SK-N-SH treated with all-trans-retinoic acid at 6 μM for 48 hours (cell line): ENCODE data around the gene GMIP.

Experiments
- ATAC-seq: fragments of 200-7000 bp; cut with Tn5 transposase; 3 replicates; pipeline ENCODE4 v1.9.1; 2020; ENCODE audit warnings: mild to moderate bottlenecking, moderate library complexity
- ARNTL ChIP-seq: fragments of 450-650 bp; formaldehyde crosslinking; IDR thresholded peaks from 2 replicates; pipeline ENCODE4 v1.5.0; 2020; ENCODE audit warnings: low read depth, mild to moderate bottlenecking, moderate library complexity, borderline replicate concordance
- BACH2 ChIP-seq: fragments of 250-450 bp; sonication (Bioruptor Pico); IDR thresholded peaks from 2 replicates; pipeline ENCODE4 v1.9.0; 2021; ENCODE audit warnings: mild to moderate bottlenecking, borderline replicate concordance
- CSDC2 ChIP-seq: fragments of 250-450 bp; sonication (Bioruptor Pico); IDR thresholded peaks from 2 replicates; pipeline ENCODE4 v1.5.0; 2020; ENCODE audit warnings: mild to moderate bottlenecking, moderate library complexity
- ESRRG ChIP-seq: fragments of 250-450 bp; sonication (Bioruptor Pico); IDR thresholded peaks from 2 replicates; pipeline ENCODE4 v1.6.1; 2021; ENCODE audit warnings: mild to moderate bottlenecking
- GLIS3 ChIP-seq: fragments of 250-450 bp; sonication (Bioruptor Pico); IDR thresholded peaks from 2 replicates; pipeline ENCODE4 v1.5.0; 2020; ENCODE audit warnings: mild to moderate bottlenecking, moderate library complexity
- OSR1 ChIP-seq: fragments of 250-450 bp; sonication (Bioruptor Pico); IDR thresholded peaks from 2 replicates; pipeline ENCODE4 v1.8.0; 2022; ENCODE audit warnings: moderate library complexity, mild to moderate bottlenecking, inconsistent platforms
- PPARA ChIP-seq: fragments of 250-450 bp; sonication (Bioruptor Pico); IDR thresholded peaks from 2 replicates; pipeline ENCODE4 v1.5.0; 2020; ENCODE audit warnings: mild to moderate bottlenecking, borderline replicate concordance
- RARB ChIP-seq: fragments of 250-450 bp; sonication (Bioruptor Pico); IDR thresholded peaks from 2 replicates; pipeline ENCODE4 v1.8.0; 2021; ENCODE audit warnings: mild to moderate bottlenecking, moderate library complexity
- SNAI2 ChIP-seq: fragments of 250-450 bp; sonication (Bioruptor Pico); IDR thresholded peaks from 2 replicates; pipeline ENCODE4 v1.5.0; 2020; ENCODE audit warnings: mild to moderate bottlenecking, moderate library complexity
- TCF4 ChIP-seq: fragments of 250-450 bp; sonication (Bioruptor Pico); IDR thresholded peaks from 2 replicates; pipeline ENCODE4 v1.8.0; 2021; ENCODE audit warnings: mild to moderate bottlenecking, moderate library complexity, borderline replicate concordance
- TOX ChIP-seq: fragments of 250-450 bp; sonication (Bioruptor Pico); IDR thresholded peaks from 2 replicates; pipeline ENCODE4 v1.8.0; 2021; ENCODE audit warnings: mild to moderate bottlenecking, moderate library complexity, borderline replicate concordance
- ZC3H10 ChIP-seq: fragments of 250-450 bp; sonication (Bioruptor Pico); IDR thresholded peaks from 2 replicates; pipeline ENCODE4 v1.5.1; 2021; ENCODE audit warnings: mild to moderate bottlenecking, moderate library complexity
- ZFP3 ChIP-seq: fragments of 250-450 bp; sonication (Bioruptor Pico); IDR thresholded peaks from 2 replicates; pipeline ENCODE4 v1.5.0; 2020; ENCODE audit warnings: mild to moderate bottlenecking, moderate library complexity
- ZFP30 ChIP-seq: fragments of 450-650 bp; formaldehyde crosslinking; IDR thresholded peaks from 2 replicates; pipeline ENCODE4 v1.5.0; 2022; ENCODE audit warnings: mild to moderate bottlenecking, moderate library complexity
- ZNF565 ChIP-seq: fragments of 450-650 bp; formaldehyde crosslinking; conservative IDR thresholded peaks from 2 replicates; pipeline ENCODE4 v1.5.0; 2020; ENCODE audit warnings: low read depth, mild to moderate bottlenecking, moderate library complexity
- ZNF70 ChIP-seq: fragments of 450-650 bp; formaldehyde crosslinking; IDR thresholded peaks from 2 replicates; pipeline ENCODE4 v1.5.0; 2020; ENCODE audit warnings: mild to moderate bottlenecking, moderate library complexity
- ZNF8 ChIP-seq: fragments of 450-650 bp; formaldehyde crosslinking; IDR thresholded peaks from 2 replicates; pipeline ENCODE4 v1.5.0; 2020; ENCODE audit warnings: mild to moderate bottlenecking, moderate library complexity
- TF ChIP-seq, protein P1 (sequence below): fragments of 250-450 bp; sonication (Bioruptor Pico); IDR thresholded peaks from 2 replicates; pipeline ENCODE4 v1.5.0; 2020; ENCODE audit warnings: mild to moderate bottlenecking, moderate library complexity
- TF ChIP-seq, protein P2 (sequence below): fragments of 250-450 bp; sonication (Bioruptor Pico); IDR thresholded peaks from 2 replicates; pipeline ENCODE4 v1.8.0; 2020; ENCODE audit warnings: mild to moderate bottlenecking, moderate library complexity, borderline replicate concordance
- TF ChIP-seq, protein P3 (sequence below): fragments of 250-450 bp; sonication (Bioruptor Pico); IDR thresholded peaks from 2 replicates; pipeline ENCODE4 v1.5.1; 2020; ENCODE audit warnings: low read depth, mild to moderate bottlenecking, moderate library complexity
- TF ChIP-seq, protein P4 (sequence below): fragments of 250-450 bp; sonication (Bioruptor Pico); IDR thresholded peaks from 2 replicates; pipeline ENCODE4 v1.8.0; 2021; ENCODE audit warnings: low read depth, mild to moderate bottlenecking, moderate library complexity, borderline replicate concordance
- TF ChIP-seq, protein P5 (sequence below): fragments of 250-450 bp; sonication (Bioruptor Pico); IDR thresholded peaks from 2 replicates; pipeline ENCODE4 v1.5.1; 2021; ENCODE audit warnings: mild to moderate bottlenecking, moderate library complexity

GMIP gene

DNA sequence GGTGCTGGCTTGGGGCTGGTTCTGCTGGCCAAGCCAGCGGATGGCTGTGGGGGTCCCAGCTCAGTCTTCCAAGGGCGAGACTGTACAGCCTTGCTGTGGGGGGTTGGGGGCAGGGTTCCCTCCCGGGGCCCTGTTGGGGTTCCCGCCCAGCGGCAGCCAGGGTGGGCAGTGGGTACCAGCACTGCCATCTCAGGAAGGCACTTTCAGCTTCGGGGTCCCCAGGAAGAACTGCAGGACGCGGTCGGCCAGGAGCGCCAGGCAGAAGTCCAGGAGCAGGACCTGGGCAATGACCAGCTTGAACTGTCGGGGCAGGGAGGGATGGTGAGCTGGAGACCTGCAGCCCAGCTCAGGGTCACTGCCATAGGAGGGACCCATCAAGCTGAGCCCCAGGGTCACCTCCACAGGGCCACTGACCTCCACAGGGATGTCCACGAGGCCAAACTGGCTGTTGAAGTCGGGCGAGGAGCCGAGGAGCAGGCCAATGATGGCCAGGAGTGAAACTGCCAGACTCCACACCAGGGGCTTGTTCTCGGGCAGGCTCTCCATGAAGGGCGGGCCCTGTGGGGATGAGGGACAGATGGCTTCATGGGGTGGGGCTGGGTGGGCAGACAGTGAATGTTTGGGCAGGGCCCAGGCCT, 1.9 kb upstream of the GMIP start (continued):
- TF ChIP-seq, protein P1, sequence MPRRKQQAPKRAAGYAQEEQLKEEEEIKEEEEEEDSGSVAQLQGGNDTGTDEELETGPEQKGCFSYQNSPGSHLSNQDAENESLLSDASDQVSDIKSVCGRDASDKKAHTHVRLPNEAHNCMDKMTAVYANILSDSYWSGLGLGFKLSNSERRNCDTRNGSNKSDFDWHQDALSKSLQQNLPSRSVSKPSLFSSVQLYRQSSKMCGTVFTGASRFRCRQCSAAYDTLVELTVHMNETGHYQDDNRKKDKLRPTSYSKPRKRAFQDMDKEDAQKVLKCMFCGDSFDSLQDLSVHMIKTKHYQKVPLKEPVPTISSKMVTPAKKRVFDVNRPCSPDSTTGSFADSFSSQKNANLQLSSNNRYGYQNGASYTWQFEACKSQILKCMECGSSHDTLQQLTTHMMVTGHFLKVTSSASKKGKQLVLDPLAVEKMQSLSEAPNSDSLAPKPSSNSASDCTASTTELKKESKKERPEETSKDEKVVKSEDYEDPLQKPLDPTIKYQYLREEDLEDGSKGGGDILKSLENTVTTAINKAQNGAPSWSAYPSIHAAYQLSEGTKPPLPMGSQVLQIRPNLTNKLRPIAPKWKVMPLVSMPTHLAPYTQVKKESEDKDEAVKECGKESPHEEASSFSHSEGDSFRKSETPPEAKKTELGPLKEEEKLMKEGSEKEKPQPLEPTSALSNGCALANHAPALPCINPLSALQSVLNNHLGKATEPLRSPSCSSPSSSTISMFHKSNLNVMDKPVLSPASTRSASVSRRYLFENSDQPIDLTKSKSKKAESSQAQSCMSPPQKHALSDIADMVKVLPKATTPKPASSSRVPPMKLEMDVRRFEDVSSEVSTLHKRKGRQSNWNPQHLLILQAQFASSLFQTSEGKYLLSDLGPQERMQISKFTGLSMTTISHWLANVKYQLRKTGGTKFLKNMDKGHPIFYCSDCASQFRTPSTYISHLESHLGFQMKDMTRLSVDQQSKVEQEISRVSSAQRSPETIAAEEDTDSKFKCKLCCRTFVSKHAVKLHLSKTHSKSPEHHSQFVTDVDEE (CRISPR knock-in tag) = no peak
- TF ChIP-seq, protein P2, sequence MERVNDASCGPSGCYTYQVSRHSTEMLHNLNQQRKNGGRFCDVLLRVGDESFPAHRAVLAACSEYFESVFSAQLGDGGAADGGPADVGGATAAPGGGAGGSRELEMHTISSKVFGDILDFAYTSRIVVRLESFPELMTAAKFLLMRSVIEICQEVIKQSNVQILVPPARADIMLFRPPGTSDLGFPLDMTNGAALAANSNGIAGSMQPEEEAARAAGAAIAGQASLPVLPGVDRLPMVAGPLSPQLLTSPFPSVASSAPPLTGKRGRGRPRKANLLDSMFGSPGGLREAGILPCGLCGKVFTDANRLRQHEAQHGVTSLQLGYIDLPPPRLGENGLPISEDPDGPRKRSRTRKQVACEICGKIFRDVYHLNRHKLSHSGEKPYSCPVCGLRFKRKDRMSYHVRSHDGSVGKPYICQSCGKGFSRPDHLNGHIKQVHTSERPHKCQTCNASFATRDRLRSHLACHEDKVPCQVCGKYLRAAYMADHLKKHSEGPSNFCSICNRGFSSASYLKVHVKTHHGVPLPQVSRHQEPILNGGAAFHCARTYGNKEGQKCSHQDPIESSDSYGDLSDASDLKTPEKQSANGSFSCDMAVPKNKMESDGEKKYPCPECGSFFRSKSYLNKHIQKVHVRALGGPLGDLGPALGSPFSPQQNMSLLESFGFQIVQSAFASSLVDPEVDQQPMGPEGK (CRISPR knock-in tag) = no peak
- TF ChIP-seq ZNF565 (CRISPR knock-in tag) (no peak), ZC3H10 (CRISPR knock-in tag) (no peak), ZFP30 (CRISPR knock-in tag) (no peak)

DNA sequence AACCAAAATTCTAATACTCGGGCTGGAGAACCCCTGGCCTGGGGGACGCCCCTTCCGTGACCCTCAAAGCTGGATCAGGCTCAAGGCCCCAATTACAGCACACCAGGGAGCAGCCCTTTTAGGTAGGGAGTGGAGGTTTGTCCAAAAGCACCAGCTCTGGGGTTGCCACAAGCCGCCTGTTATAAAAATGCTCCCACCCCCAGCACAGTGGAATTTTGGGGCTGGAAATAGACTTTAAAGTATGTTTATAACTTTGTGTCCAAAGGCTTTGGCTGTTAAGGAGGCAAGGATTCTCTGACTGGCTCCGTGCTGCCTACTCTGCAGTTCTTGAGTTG, 564 bp upstream of the GMIP start:
- no peak for TF ChIP-seq RARB (CRISPR knock-in tag)
- TF ChIP-seq ZFP30 (CRISPR knock-in tag) = no peak
- no peak for TF ChIP-seq ZNF565 (CRISPR knock-in tag)
- no peak for TF ChIP-seq TOX
- no peak for TF ChIP-seq OSR1 (CRISPR knock-in tag)
- TF ChIP-seq SNAI2 (CRISPR knock-in tag) = no peak
- no peak for ATAC-seq

DNA sequence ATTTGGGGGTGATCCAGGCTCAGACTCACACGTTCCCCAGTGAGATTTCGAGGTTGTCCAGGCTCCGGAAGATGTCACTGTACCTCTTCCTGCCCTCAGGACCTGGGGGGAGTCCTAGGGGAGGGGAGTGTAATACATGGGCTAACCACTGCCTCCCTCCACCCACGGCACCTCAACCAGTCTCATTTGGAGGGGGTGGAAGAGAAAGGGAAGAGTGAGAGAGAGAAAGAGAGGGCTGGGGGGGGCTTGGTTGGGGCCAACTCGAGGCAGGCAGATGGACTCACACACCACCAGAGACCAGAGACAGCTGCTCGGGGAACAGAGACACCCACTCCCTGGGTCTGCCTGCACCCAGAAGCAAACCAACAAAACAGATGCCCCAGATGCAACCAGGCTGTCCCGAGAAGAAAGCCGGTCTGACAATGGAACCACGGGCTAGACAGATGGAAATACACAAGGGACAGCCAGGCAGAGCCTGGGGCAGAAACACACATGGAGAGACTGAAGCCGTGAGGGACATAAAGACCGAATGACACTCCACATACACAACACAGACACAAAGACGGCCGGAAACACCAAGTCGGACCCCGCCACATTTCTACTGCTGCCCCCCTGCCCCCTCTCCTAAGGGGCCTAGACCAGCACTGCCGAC, 825 bp downstream of the GMIP start:
- ATAC-seq = peak; percentile 45
- TF ChIP-seq ZNF70 (CRISPR knock-in tag) (no peak), ZFP3 (CRISPR knock-in tag) (no peak), BACH2 (CRISPR knock-in tag) (no peak), ESRRG (CRISPR knock-in tag) (no peak), GLIS3 (no peak), ZFP30 (CRISPR knock-in tag) (no peak), RARB (CRISPR knock-in tag) (no peak), PPARA (no peak), TOX (no peak)
- TF ChIP-seq, protein P2 (CRISPR knock-in tag) = no peak
- TF ChIP-seq, protein P3, sequence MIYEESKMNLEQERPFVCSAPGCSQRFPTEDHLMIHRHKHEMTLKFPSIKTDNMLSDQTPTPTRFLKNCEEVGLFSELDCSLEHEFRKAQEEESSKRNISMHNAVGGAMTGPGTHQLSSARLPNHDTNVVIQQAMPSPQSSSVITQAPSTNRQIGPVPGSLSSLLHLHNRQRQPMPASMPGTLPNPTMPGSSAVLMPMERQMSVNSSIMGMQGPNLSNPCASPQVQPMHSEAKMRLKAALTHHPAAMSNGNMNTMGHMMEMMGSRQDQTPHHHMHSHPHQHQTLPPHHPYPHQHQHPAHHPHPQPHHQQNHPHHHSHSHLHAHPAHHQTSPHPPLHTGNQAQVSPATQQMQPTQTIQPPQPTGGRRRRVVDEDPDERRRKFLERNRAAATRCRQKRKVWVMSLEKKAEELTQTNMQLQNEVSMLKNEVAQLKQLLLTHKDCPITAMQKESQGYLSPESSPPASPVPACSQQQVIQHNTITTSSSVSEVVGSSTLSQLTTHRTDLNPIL (CRISPR knock-in tag) = no peak

DNA sequence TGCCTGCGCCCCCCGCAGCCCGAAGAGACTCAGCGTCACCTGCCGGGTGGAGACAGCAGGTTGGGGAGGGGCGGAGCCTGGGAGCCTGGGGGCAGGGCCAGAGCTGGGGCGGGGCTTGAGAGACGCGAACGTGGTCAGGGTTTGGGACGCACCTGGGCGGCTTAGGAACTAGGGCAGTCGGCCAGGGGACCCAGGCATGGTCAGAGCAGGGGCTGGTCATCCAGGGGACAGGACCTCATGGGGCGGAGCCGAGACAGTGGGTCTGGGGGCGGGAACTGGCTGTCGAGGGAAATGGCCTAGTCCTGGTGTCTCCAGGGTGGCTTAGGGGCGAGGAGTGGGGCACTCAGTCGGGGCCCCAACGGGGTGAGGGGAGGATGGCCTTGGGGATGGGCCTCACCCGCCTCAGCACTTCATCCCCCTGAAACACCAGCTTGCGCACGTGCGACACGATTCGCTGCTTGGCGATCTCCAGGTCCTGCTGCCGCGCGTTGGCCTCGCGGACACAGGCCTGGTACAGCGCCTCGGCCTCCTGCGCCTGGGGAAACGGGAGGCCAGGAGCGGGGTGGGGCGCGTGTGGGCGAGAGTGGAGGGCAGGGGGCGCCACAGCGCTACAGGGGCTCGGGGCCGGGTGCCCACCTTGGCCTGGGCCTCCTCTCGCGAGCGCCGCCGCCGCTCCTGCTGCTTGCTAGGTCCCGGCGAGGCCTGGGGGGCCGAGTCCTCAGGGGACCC, 5.8 kb downstream of the GMIP start:
- ATAC-seq = no peak
- no peak for TF ChIP-seq SNAI2 (CRISPR knock-in tag)
- TF ChIP-seq ZNF8 (CRISPR knock-in tag) = no peak
- TF ChIP-seq ESRRG (CRISPR knock-in tag) = no peak
- TF ChIP-seq ZFP30 (CRISPR knock-in tag) = no peak
- no peak for TF ChIP-seq TCF4
- no peak for TF ChIP-seq CSDC2
- no peak for TF ChIP-seq TOX
- no peak for TF ChIP-seq ZC3H10 (CRISPR knock-in tag)
- no peak for TF ChIP-seq ZNF565 (CRISPR knock-in tag)
- no peak for TF ChIP-seq ZFP3 (CRISPR knock-in tag)
- no peak for TF ChIP-seq ARNTL (CRISPR knock-in tag)
- TF ChIP-seq, protein P4, sequence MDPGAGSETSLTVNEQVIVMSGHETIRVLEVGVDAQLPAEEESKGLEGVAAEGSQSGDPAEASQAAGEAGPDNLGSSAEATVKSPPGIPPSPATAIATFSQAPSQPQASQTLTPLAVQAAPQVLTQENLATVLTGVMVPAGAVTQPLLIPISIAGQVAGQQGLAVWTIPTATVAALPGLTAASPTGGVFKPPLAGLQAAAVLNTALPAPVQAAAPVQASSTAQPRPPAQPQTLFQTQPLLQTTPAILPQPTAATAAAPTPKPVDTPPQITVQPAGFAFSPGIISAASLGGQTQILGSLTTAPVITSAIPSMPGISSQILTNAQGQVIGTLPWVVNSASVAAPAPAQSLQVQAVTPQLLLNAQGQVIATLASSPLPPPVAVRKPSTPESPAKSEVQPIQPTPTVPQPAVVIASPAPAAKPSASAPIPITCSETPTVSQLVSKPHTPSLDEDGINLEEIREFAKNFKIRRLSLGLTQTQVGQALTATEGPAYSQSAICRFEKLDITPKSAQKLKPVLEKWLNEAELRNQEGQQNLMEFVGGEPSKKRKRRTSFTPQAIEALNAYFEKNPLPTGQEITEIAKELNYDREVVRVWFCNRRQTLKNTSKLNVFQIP (CRISPR knock-in tag) = no peak
- TF ChIP-seq ZNF70 (CRISPR knock-in tag) = no peak
- TF ChIP-seq, protein P5, sequence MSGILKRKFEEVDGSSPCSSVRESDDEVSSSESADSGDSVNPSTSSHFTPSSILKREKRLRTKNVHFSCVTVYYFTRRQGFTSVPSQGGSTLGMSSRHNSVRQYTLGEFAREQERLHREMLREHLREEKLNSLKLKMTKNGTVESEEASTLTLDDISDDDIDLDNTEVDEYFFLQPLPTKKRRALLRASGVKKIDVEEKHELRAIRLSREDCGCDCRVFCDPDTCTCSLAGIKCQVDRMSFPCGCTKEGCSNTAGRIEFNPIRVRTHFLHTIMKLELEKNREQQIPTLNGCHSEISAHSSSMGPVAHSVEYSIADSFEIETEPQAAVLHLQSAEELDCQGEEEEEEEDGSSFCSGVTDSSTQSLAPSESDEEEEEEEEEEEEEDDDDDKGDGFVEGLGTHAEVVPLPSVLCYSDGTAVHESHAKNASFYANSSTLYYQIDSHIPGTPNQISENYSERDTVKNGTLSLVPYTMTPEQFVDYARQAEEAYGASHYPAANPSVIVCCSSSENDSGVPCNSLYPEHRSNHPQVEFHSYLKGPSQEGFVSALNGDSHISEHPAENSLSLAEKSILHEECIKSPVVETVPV (CRISPR knock-in tag) = no peak
- TF ChIP-seq RARB (CRISPR knock-in tag) = no peak
